Measurements from ENCODE around the gene KLF13. TPM values are rescaled to one million over a fixed set of nuclear protein-coding genes. Genes with fewer than 3 reads are reported as not detected.

KLF13 gene
- total RNA-seq, 1 donor from 2014 or later, result 85.9 TPM

DNA sequence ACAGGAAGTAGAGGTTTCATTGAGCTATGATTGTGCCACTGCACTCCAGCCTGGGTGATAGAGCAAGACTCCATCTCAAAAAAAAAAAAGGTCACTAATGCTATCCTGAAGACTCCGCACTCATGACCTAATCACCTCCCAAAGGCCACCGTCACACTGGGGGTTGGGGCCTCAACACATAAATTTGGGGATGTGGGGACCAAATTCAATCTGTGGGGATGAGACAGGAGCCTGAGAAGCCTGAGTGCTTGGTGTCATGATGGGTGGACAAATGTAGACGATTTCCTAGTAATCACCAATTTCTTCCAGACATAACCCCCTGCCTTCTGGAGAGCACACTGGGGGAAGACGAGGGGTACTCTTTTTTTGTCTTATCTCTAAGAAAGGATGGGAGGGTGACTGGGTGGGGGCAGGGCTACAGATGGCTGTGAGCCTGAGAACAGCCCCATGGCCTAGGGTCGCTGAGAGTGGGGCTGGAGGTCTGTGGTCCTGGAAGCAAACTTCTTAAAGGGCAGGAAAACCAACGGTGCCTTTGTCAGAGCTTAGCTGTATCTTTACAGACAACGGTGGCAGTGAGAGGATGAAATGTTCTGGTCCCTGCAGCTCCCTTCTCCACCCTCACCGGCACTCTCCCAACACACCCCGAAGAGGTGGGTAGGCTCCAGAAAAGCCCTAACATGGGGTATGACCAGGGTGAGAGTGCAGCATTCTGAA lies 16.6 kb upstream of the KLF13 start:
- DNase-seq (ENCODE audit: low spot score) (no peak), ATAC-seq (no peak)
- intact Hi-C loops (cut with DNase I), result no loop called here

DNA sequence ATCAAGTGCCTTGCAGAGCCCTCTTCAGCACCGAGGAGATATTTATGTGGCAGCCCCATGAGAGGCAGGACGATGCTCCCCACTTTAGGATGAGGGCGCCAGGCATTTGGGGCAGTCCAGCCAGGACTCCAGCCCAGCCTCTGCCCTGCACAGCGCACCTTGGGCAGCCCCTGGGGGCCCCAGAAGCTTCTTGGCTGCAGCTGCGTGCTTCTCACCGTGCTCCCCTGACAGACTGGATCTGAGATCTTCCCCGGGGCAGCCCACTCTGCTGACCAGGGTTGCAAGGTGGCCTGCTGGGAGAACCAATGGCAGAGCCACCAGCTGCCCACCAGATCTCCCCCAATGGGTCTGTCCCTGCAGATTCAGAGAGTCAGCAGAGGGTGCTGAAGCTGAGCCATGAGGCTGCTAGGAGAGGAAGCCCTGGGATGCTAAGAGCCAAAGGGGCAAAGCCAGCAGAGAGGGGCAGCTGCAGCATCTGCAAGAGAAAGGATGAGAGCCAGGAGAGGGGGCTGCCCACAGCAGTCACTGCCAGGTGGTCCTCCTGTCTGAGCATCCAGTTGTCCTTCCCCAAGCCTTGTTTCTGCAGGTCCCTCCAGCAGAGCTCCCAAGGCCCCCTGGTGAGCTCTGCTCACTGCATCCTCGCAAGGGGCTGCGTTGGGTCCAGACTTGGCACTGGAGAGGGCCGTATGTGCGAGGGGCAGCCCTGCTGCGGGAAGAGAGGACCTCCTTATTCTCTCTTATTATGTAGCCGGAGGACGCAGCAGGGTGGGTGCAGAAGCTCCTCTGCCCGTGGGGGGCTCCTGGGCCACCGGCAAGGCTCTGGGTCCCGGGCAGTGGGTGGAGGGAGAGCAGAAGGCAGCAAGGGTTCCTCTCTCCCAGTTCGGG lies 14.7 kb upstream of the KLF13 start:
- DNase-seq (ENCODE audit: low spot score), result no peak
- no peak for ATAC-seq
- intact Hi-C loops (cut with DNase I), result no loop called here

DNA sequence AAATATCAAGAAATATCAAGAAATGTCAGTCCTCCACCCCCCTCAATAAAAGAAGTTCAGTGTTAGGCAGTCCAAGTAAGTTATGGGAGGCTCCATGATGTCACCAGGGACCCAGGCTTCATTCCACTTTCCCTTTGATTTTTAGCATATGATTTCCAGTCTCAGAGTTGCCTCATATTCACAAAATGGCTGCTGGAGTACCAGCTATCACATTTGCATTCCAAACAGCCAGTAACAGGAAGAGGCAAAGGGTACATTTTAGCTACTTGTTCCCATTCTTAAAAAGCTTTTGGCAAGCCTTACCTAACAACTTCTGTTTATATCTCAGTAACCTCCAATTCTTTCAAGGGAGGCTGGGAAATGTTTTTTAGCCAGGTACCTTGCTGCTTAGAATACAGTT lies 13.4 kb upstream of the KLF13 start:
- intact Hi-C loops (cut with DNase I), result no loop called here
- DNase-seq (ENCODE audit: low spot score) (no peak), ATAC-seq (no peak)

DNA sequence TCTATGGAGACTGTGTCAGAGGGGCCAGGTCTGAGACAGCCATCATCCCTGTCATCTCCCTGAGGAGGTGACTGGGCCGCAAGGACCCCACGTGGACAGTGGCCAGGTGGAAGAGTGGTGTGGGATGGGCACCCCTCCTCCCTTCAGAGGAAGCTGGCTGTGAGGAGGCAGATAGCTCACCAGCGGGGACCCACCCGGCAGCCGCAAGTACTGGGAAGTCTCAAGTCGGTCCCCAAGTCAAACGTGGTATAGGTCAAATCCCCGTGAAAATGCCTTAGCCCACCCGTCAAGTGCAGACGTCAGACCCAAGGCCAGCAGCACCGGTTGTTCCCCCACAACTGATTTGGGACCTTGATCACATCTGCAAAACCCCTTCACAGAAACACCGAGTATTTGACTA lies 12.3 kb upstream of the KLF13 start:
- DNase-seq (ENCODE audit: low spot score), result peak; percentile 45
- intact Hi-C loops (cut with DNase I), result no loop called here
- no peak for ATAC-seq

DNA sequence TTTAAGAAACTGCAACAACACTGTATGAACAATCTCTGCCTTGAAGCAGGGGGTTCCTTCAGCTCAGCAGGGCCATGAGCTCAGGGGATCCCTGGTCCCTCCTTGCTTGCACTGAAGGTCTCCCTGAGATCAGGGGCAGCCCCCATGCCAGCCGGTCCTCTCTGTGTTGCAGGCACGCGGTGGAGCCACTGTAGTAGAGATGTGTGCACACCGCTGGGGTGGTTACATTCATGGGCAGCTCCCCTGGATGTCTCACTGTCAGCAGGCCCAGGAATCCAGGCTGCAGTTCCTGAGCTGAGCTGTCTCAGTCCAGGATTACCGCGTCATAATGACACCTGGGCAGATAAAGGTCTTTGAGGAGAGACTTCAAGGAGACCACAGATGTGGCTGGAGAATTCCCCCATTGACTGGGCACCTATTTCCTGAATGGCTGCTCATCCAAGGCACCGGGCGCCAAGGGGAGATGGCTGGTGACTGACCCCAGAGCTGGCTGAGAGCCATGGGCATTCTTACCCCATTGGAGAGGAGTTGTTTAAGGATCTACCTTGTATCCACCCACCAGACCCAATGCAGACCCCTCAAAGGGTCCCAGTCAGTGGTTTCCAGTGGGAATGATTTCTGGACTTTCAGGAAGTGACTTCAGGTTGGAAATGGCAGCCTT lies 10.4 kb upstream of the KLF13 start:
- intact Hi-C loops (cut with DNase I), result no loop called here
- no peak for DNase-seq (ENCODE audit: low spot score)
- ATAC-seq, result no peak

DNA sequence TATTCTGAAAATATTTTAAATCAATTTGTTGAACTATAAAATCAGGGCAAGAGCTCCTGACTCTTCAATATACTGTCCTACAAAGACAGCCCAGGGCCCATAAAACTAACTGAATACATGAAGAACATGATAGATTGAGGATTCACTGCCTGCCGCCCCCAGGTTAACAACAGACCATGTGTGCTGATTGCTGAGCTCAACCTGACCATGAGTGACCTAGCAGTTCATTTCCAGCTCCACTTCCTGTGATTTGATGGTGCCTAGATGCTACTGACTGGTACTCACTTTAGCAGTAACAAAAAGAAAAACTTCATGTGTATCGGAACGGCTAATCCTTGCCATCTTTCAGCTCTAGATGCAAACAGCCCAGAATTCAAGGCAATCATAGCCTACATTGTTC lies 9.6 kb upstream of the KLF13 start:
- ATAC-seq, result no peak
- DNase-seq (ENCODE audit: low spot score), result no peak
- intact Hi-C loops (cut with DNase I), result no loop called here

DNA sequence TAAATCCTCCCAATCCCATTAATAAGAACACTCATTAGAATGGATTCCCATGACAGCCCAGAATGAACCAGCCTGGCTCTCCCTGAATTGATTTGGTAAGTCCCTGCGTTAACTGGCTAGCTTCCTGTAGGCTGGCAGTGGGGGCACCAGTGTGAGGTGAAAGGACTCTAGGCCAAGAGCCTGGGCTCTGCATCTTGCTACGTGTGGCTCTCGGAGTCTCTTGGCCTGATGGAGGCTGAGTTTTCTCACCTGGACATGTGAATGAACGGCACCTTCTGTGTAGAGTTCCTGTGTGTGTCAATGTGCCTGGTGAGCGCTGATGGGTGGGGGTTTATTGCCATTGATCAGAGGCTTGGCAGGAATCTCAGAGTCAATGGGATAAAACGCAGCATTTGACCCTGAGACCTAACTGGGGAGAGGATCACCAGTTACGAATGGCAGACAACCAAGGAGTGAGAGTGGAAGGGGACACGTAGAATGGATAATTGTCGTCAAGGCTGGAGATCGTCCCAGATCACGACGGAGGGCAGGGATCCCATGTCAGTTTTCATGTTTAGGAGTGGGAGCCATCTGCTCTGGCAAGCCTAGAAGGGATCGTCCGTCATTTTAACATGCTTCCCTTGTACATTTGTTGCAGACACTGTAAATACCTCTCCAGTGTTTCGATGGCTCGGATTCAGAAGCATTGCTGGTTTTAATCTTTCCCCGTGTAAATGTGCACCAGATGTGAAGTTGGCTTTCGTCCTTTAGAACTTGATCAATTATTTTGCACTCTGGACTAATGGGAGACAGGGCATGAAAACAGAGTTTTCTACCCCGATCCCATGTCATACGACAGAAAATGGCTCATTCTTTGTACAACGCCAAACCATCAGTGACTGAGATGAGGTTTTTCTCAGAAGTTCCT lies 9.0 kb upstream of the KLF13 start:
- intact Hi-C loops (cut with DNase I), result no loop called here
- no peak for ATAC-seq
- DNase-seq (ENCODE audit: low spot score), result no peak

DNA sequence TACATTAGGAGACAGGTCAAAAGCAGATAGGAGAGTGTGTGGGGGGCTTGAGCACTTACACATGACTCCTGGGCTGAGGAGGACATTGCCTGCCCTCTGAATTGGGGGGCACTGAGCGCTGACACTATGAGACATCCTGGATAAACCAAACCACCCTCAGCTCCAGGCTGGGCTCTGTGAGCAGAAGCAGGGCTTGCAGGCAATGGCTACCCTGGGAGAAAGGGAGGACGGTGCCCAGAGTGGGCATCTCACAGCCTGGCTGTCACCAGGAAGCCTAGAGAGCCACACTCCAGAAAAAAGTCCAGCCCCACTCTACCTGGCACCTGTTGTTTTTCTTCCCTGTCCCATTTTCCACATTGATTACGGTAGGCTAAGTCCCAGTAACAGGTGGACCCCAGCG lies 8.2 kb upstream of the KLF13 start:
- intact Hi-C loops (cut with DNase I), result no loop called here
- no peak for DNase-seq (ENCODE audit: low spot score)
- no peak for ATAC-seq

DNA sequence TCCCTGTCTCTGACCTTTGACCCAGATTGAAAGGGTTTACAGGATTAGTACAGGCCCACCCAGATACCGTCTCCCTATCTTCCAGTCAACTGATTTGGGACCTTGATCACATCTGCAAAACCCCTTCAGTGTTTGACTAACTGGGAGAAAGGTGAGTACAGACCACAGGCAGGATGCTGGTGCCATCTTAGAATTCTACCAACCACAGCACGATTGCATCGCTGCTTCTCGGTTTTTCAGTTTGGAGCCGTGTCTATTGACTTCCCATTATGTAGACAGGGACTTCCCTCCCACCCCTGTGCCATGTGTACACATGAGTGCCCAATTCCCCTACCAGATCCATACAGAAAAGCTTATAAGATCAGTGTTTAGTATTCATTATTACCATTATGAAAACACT lies 6.6 kb upstream of the KLF13 start:
- no peak for DNase-seq (ENCODE audit: low spot score)
- intact Hi-C loops (cut with DNase I), result loop anchor here (10.0 kb wide), 1 partner anchor 105 kb away; no protein-coding TSS in a partner anchor
- ATAC-seq, result no peak

DNA sequence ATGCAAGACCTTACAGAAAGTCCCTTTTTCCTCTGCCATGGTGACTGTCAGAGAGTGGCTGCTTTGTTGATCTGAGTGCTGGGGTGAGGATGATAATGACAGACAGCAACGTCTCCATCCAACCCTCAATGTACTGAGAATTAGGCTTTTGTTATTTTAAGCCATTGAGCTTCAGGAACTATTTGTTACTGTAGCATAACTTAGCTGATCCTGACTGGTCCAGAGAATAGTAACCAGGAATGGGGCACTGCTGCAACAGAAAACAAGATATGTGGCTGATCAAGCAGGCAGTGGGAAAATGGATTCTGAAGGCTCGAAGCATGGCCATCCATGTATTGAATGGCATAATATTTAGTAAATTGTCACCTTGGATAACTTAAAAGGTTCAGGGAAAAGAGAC lies 5.2 kb upstream of the KLF13 start:
- no peak for DNase-seq (ENCODE audit: low spot score)
- no peak for ATAC-seq
- intact Hi-C loops (cut with DNase I), result loop anchor here (10.0 kb wide), 1 partner anchor 107 kb away; no protein-coding TSS in a partner anchor

DNA sequence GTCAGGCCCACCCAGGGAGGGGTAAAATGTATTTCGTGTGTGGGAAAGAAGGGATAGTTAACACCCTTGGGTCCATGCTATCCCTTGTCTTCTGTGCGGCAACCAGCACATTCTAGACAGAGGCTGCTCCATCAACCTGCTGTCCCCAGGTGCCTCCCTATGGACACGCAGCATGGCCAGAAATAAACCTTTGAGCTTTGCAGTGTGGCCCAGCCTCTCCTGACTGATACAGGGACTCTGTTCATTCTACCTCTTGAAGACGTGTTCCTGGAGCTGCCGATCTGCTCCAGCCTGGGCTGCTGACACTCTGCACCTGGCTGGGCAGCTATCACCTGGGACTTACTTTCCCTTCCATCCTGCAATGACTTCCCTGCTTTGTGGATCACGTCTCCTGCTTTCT lies 4.1 kb upstream of the KLF13 start:
- DNase-seq (ENCODE audit: low spot score), result no peak
- intact Hi-C loops (cut with DNase I), result loop anchor here (10.0 kb wide), 1 partner anchor 108 kb away; no protein-coding TSS in a partner anchor
- no peak for ATAC-seq

DNA sequence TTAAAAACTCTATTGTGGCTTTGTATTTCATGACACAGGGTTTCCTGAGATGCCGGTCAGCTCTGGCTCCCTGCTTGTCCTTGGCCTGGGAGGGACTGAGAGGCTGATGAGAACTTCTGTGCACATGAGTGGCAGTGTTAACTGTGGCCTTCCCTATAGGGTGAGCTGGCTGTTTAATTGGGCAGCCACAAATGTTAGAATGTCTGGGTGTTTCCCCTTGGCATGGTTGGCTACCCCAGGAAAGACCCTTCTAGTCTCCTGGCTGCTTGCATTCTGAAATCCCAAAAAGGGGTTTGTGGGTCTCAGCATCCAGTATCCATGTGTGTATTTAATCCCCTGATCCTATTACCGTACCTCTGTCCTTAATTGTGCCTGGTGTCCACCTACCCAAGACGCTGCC lies 3.0 kb upstream of the KLF13 start:
- intact Hi-C loops (cut with DNase I), result loop anchor here (10.0 kb wide), 1 partner anchor 109 kb away; no protein-coding TSS in a partner anchor
- DNase-seq (ENCODE audit: low spot score) (no peak), ATAC-seq (no peak)

DNA sequence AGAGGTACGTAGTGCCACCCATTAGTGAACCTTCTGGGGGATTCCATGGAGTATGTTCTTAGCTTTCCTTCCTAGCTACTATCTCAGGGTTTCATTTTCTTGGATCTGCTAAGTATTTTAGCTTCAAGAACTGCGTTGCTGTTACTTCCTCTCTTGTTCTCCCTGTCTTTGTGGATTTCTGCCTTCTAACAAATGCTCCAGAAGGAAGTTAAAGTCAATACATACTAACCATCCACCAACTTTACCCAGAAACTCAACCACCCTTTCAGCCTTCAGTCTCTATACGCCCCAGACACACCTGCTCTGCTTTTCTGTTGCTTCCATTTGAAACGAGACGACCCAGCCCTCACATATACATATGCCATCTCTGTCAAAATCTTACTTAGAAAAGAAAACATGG lies 2.4 kb upstream of the KLF13 start:
- ATAC-seq (no peak), DNase-seq (ENCODE audit: low spot score) (no peak)
- intact Hi-C loops (cut with DNase I), result loop anchor here (10.0 kb wide), 1 partner anchor 109 kb away; no protein-coding TSS in a partner anchor

DNA sequence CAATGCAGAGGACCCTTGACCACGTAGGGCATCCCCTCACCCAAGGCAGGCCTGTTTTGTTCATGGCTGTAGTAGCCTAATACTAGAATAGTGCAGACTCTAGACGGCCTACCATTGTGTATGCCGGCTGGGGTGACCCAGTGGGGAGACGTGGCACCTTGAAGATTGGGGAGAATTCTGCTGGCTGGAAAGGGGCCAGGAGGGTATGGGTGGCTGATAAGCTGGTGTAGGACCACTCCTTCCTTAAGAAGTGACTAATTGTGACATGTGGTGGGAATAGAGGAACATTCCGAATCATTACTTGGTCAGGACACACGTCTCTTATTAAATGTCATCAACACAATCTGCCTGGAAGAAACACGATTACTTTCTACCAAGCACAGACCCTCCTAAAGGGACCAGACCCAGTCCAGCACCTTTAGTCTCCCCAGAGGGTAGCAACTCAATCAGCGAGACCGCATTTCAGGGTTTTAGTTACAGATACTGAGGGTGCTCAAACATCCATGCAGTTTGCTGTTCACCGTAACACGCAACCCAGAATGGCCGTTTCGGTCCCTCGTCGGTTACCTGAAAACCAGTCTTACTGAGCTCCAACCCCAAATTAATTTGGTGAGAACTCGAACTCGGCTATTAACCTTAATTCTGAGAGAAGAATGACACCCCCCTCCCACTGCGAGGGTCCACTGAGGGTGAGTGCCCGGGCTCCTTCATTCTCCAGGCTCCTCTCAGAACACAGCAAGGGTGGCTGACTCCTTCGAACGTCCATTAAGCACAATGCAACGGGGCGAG lies 1.6 kb upstream of the KLF13 start:
- intact Hi-C loops (cut with DNase I), result loop anchor here (10.0 kb wide), 1 partner anchor 110 kb away; no protein-coding TSS in a partner anchor
- DNase-seq (ENCODE audit: low spot score) (no peak), ATAC-seq (no peak)

DNA sequence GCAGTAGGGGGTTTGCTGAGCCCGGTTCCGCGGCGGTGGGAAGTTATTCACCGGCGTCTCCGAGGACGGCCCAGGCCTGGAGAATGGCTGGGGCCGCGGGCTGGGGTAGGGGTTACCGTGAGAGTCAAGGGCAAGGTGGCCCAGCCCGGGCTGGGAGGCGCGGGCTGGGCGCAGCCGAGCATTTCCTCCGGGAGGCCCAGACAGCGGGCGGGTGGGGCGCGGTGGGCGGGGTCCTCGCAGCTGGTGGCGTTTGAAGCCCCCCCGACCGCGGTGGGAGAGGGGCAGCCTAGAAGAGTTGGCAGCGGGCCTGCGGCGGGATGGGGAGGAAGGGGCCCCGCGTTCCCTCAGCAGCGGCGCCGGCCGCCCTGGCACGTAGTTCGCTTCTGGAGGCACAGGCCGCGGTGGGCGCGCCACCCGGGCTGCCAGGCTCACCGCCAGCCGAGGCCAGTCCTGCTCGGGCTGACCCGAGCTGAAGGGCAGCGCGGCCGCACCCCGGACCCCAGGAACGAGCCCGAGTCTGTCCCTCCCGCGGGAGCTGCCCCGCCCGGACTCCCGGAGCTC lies 960 bp upstream of the KLF13 start:
- ATAC-seq (peak; percentile 22), DNase-seq (ENCODE audit: low spot score) (peak; percentile 90)
- intact Hi-C loops (cut with DNase I), result loop anchor here (10.0 kb wide), 1 partner anchor 111 kb away; no protein-coding TSS in a partner anchor

DNA sequence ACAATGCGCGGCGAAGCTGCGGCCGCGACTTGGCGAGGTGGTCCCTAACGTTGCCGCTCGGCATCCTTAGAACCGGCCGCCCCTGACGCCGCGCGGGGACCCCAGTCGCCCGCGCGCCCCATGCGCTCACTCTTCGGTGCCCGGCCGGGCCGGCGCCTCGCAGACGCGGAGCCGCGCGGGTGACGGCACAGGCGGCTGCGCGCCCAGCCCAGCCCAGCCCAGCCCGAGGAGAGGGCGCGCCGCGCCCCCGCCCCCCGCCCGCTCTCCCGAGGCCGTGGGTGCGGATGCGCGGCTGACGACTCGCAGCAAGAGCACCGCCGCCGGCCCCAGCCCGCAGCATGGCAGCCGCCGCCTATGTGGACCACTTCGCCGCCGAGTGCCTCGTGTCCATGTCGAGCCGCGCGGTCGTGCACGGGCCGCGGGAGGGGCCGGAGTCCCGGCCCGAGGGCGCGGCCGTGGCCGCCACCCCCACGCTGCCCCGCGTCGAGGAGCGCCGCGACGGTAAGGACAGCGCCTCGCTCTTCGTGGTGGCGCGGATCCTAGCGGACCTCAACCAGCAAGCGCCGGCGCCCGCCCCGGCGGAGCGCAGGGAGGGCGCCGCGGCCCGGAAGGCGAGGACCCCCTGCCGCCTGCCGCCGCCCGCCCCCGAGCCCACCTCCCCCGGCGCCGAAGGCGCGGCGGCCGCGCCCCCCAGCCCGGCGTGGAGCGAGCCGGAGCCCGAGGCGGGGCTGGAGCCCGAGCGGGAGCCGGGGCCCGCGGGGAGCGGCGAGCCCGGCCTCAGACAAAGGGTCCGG lies 437 bp downstream of the KLF13 start:
- intact Hi-C loops (cut with DNase I), result loop anchor here (10.0 kb wide), 1 partner anchor 112 kb away; no protein-coding TSS in a partner anchor
- DNase-seq (ENCODE audit: low spot score), result no peak
- ATAC-seq, result peak; percentile 2

All from sciatic nerve (tissue), 2 donors.